ENCODE measurements around the gene SLC5A4.

- TF ChIP-seq CTCF (conservative IDR thresholded peaks at IDR 0.05; ENCODE audit: low read depth, low read length) (no peak), POLR2A (IDR thresholded peaks at IDR 0.05; ENCODE audit: low read depth, low read length) (no peak), MAZ (IDR thresholded peaks at IDR 0.05; ENCODE audit: borderline replicate concordance, low read depth, low read length) (no peak), RFX5 (IDR thresholded peaks at IDR 0.05; ENCODE audit: low read depth, low read length) (no peak), RCOR1 (IDR thresholded peaks at IDR 0.05; ENCODE audit: insufficient replicate concordance, low read length) (no peak), FOS (IDR thresholded peaks at IDR 0.05; ENCODE audit: low read depth, low read length) (no peak), RAD21 (IDR thresholded peaks at IDR 0.05; ENCODE audit: low read length) (no peak)
These were observed 5.9 kb downstream of the SLC5A4 start for GRCh38 chr22:32249231-32249630.

Measured in IMR-90 (cell line).